EH (cell line): ENCODE measurements around the gene OSGEP.

Source experiments
- DNase-seq: peaks from one replicate; pipeline ENCODE4 v3.0.0-alpha.2; 2015; ENCODE audit warnings: low read depth

OSGEP gene

DNA sequence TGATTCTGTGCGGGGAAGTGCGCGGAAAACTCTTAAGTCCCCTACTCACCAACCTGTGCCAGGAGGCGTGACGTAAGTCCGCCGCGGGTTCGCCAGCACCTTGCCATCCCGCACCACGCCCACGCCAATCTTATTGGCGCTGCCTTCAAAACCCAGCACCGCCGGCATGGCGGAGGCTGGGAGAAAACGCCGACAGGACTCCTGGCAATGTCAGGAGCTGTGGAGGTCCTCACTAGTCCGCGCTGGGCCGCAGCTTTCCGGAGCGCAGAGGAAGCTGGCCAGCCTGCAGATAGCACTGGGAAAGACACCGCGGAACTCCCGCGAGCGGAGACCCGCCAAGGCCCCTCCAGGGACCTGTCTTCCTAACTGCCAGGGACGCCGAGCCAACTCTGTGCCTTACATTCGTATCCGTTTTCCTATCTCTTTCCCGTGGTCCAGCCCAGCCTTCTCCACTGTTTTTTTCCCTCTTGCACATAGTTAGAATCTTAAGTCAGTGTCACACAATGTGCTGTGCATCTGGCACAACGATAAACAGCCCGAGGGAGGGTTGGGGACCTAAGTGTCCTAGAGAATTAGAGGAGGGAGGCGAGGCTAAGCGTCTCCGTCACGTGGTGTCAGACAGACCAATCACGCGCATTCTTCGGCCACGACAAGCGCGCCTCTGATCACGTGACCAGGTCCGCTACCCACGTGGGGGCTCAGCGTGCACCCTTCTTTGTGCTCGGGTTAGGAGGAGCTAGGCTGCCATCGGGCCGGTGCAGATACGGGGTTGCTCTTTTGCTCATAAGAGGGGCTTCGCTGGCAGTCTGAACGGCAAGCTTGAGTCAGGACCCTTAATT, at the start of gene OSGEP, which contains the start of gene APEX1:
Gene OSGEP (minus strand): TSS at position 297 of the 839 bp plus-strand sequence. CDS start 129 bp downstream, at position 168.
Gene APEX1 (plus strand): TSS at position 711 of the 839 bp plus-strand sequence. CDS start 420 bp downstream, outside the sequence.
- peak; percentile 99 for DNase-seq

- no peak for DNase-seq
Observed at GRCh38 chr14:20503898-20504297, 49.3 kb upstream of the OSGEP start.

DNA sequence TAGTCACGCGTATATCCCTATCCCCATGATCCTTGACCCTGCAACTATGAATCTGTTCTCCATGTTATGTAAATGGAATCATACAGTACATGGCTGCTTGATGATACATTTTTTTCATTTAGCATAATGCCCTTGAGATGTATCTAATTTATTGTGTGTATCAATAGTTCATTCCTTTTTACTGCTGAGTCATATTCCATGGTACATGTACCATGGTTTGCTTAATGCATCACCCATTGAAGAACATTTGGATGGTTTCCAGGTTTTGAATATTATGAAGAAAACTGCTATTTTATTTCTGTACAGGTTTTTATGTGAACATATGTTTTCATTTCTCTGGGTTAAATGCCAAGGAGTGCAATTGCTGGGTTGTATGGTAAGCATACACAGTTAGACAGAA, 46.7 kb upstream of the OSGEP start:
- DNase-seq, result no peak

- DNase-seq, result no peak
Observed at GRCh38 chr14:20499881-20500280, 45.3 kb upstream of the OSGEP start.

DNA sequence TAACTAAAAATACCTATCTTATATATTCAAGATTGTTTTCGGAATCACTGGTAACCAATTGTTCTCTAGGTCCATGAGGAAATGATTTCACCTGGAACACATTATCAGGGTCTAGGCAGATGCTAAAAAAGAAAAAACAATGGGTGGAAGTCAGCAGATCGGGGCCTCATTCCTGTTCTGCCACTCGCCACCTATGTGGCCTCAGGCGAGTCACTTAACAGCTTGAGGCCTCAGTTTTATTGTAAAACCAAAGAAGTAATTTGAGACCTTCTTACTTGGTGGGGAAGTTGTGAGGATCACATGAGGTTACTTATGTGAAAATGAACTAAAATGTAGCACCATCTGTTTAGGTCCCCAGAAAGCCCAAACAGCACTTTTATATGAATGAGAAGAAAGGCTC, 44.5 kb upstream of the OSGEP start:
- no peak for DNase-seq

GRCh38 chr14:20498622-20499021, 44.0 kb upstream of the OSGEP start:
- no peak for DNase-seq

GRCh38 chr14:20494935-20495766, 40.5 kb upstream of the OSGEP start:
- DNase-seq, result peak; percentile 15

GRCh38 chr14:20493634-20494033, 39.0 kb upstream of the OSGEP start:
- DNase-seq, result no peak

- DNase-seq, result no peak
Observed at GRCh38 chr14:20492486-20492885, 37.9 kb upstream of the OSGEP start.

DNA sequence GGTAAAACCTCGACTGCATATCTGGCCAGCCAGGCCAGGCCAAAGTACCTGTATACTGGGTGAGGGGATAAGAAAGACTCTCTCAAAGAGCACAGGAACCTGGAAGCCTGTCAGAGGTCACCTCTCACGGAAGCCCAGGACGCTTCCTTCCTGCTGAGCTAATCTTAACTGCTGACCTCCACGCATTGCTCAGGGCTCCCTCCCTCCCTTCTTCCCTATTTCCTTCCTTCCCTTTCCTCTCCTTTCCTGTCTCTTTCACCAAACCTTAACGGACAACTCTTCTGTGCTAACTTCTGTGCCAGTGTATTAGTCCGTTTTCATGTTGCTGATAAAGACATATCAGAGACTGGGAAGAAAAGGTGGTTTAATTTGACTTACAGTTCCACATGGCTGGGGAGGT, 36.0 kb upstream of the OSGEP start:
- no peak for DNase-seq

GRCh38 chr14:20489093-20489994, 34.7 kb upstream of the OSGEP start:
- DNase-seq, result no peak

DNA sequence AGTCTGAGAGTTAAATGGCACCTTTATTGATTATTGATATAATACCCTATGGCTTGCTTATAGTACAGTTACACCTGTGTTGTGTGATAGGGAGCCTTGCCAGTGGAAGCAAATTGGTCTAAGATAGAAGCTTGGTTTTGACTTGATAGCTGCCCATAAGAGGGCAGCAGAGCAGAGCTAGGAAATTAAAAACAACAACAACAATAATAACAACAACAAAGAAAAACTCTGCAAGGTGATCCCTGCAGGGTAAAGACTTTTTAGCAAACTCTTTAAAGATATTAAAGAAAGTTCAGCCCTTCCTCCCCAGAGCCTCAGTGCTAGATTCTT, 32.7 kb upstream of the OSGEP start:
- no peak for DNase-seq

DNA sequence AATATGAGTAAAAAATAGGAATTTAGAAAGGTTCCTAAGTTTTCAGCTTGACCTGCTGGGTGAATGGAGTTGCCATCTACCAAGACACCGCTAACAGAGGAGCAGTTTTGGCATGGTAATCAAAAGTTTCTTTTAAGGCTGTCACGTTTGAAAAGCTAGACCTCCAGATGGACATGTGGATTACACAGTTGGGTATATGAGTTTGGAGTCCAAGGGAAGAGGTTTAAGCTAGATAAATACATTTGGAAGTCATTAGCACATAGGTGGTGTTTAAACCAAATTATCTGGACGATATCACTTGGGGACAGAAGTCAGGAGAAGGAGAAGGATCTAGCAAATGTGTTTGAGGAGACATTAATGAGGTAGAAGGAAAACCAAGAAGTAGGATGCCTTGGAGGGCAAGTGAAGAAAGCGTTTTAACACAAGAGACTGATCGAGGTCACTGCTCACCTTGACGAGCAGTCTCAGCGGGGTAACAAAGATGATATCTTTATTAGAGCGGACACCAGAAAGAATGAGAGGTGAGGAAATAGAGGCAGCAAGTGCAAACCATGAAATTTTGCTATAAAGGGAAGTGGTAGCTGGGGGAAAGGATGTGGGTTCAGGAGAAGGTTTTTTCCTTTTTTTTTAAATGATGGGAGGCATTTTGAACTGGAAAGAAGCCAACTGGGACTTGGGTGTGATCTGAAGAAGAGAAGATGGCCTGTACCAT, 32.2 kb upstream of the OSGEP start:
- no peak for DNase-seq

DNA sequence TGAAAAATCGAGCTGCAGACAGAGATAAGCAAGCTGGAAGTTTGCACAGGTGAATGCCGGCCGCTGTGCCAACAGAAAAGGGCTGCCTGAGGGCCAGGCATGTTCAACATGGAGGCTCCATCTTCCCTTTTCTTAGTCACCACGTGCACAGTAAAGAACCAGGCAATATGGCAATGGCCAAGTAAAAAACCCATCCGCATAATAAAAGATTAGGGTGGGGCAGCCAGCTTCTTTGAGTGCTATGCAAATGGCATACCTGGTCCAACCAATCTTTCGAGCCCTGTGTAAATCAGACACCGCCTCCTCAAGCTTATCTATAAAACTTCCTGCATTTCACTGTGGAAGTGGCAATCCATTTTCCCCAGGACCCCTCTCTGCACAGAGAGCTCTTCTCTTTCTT, 31.3 kb upstream of the OSGEP start:
- no peak for DNase-seq

DNA sequence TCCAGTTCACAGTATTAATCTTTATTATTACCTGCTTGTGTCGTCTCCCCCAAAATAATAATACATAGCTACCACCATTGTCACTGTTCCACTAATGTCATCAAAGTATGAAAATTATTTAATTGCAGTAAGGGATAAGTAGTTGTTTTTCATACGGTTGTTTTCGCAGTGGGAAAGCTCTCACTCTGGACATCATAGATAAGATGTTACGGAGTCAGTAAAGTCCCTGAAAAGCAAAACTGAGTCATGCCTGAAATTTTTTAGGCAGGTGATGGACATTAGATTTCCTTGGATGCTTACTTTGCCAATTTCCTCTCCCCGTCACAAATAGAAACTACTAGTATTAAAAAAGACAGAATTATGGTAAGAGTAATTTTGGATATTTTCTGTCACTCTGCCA, 27.8 kb upstream of the OSGEP start:
- no peak for DNase-seq

GRCh38 chr14:20478894-20479293, 24.3 kb upstream of the OSGEP start:
- no peak for DNase-seq

GRCh38 chr14:20477211-20477876, 22.7 kb upstream of the OSGEP start:
- peak; percentile 73 for DNase-seq

DNA sequence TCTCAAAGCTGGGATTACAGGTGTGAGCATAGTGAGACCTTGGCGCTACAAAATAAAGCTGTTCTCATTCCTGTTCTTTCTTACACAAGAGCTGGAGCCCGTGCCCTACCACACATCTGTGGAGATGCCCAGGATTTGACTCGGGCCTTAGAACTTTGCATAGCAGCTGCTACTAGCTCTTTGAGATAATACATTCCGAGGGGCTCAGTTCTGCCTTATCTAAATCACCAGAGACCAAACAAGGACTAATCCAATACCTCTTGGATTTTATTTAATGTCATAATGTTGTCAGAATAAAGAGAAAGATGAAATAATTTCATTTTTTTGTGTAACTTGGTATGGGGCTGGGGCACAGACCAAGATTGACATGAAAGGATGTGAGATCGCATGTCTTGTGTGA, 22.2 kb upstream of the OSGEP start:
- DNase-seq, result no peak

GRCh38 chr14:20472536-20473169, 18.0 kb upstream of the OSGEP start:
- no peak for DNase-seq

DNA sequence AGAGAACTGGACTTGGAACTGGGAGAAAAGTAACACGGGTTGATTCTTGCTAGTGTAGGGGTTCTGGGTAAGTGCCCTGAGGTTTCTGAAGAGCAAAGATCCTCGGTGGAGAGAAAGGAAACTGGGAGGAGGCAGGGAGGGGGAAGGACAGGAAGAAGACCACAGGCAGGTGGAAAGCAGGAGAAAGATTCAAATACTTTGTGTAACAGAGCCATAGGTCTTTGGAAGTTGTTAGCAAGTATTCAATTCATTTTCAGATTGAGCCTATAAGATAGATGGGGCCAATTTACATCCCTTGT, 15.9 kb upstream of the OSGEP start:
- DNase-seq, result peak; percentile 14
